GM12872 (cell line): ENCODE measurements around the gene DUSP15.
A peak's percentile ranks its signal among the peaks of the same experiment; 100 is the strongest.

Experiments
- TF ChIP-seq, protein P1 (sequence below): IDR thresholded peaks from 3 replicates; pipeline ENCODE4 v1.5.1; 2011; ENCODE audit warnings: low read depth, mild to moderate bottlenecking, low read length, moderate library complexity; ENCODE audit not compliant: insufficient read depth

The DUSP15 gene

DNA sequence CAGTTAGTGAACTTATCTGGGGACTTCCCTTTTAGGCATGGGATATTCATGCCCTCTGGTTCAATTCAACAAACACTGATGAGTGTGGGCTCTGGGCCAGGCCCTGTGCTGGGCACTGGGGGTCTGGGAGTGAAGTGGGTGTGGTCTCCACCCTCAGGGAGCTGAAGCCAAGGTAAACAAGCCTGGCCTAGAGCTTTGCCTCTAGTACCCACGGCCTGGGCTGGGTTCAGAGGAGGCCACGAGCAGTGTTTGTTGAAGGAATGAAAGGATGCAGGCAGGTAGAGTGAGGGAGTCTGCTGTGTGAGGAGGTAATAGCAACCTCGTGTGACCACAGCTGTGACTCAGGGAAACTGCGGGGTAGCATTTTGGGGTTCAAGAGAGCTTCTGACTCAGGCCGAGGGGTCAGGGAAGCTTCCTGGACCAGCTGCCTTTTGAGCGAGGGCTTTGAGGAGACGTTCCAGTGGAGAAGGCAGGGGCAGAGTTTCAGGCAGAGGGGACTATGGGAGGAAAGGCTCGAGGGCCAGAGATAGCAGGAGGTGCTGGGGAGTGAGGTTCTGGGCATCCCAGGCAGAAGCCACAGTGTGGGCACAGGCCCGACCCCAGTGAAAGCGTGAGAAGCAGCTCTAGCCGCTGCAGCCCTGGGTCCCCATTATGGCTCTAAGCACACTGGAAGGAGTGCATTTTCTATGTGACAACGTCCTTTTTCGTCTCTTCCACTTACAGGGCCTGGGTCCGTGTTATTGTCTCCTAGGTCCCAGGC is 45.6 kb downstream of the DUSP15 start:
- TF ChIP-seq, protein P1, sequence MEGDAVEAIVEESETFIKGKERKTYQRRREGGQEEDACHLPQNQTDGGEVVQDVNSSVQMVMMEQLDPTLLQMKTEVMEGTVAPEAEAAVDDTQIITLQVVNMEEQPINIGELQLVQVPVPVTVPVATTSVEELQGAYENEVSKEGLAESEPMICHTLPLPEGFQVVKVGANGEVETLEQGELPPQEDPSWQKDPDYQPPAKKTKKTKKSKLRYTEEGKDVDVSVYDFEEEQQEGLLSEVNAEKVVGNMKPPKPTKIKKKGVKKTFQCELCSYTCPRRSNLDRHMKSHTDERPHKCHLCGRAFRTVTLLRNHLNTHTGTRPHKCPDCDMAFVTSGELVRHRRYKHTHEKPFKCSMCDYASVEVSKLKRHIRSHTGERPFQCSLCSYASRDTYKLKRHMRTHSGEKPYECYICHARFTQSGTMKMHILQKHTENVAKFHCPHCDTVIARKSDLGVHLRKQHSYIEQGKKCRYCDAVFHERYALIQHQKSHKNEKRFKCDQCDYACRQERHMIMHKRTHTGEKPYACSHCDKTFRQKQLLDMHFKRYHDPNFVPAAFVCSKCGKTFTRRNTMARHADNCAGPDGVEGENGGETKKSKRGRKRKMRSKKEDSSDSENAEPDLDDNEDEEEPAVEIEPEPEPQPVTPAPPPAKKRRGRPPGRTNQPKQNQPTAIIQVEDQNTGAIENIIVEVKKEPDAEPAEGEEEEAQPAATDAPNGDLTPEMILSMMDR, result no peak

DNA sequence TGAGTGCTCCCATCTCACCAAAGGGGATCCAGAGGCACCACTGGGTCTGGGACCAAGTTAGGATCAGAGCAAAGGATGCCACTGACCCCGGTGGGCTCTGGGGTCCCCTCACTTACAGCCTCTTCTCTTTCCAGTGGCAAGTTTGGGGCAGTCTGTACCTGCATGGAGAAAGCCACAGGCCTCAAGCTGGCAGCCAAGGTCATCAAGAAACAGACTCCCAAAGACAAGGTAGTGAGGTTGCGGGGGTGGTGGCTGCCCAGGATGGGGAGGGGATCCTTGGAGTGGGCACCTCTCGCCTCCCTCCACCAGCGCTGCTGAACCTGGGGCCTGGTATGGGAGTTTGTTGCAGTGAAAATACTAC is 46.2 kb downstream of the DUSP15 start:
- TF ChIP-seq, protein P1, result no peak

DNA sequence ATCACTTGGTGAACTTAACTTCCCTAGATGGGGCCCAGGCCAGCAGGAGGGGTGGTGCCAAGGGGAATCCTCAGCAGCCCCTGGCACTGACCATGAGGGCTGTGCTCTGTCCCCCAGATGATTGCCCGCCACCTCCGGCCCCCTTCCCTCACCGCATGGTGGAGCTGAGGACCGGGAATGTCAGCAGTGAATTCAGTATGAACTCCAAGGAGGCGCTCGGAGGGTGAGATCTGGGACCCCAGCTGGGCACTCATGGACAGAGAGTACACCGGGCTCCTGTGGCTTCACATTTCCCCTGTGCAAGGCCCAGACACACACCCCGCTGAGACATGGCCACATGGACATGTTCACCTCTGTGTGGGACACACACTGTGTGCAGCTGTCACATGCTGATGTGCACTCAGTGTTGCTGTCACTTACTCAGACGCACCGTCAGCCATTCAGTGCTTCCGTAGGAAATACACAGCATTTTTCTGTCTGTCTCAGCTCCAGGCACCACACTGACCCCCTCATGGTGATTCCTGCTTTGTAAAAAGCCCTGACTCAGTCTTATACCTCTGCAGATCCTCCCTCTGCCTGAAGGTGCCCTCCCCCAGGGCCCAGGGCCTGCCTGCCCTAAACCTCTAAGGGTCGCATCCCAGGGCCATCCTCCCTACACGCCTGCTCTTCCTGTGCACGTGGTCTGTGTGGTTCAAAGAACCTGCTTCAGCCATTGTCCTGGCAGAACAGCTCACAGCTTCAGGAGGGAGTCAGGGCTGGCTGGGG is 46.8 kb downstream of the DUSP15 start:
- TF ChIP-seq, protein P1, result no peak

DNA sequence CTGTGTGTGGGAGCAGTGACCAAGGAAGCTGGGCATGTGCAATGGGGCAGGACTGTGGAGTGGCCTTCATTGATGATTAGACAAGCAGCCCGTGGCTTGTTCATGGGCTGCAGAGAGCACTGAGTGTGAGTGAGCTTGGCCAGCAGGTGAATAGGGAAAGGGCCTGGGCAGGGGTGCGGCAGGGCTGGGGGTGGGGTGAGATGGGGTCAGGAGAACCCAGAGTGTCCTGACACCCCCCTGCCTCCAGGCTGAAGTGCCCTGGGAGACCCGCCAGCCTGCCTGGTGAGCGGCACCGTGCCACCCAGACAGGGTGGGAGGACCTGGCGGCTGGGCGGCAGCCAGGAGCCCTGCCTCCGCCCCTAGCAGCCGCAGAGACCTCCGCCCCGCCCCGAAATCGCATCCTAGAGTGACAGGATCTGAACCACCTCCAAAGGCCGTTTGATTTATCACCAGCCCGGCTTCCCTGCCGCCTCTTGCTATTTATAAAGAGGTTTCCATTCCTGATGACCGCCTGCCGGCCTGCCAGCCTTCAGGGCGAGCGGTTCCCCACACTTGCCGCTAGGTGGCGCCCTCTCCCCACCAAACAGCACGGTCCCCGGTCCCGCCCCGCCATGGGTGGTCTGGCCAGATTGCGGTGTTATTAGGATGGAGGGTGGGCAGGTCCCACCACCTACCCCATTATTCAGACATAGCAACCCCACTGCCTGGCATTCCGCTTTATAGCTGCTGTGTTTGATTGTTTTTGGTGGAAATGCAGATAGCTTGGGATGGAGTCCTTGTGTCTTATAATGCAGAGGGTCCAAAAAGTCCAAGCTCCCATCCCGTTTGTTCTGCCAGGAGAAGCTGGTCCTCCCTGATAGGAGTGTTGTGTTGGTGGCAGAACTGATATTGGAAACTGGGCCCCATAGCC is 47.7 kb downstream of the DUSP15 start:
- TF ChIP-seq, protein P1, result peak; percentile 93

DNA sequence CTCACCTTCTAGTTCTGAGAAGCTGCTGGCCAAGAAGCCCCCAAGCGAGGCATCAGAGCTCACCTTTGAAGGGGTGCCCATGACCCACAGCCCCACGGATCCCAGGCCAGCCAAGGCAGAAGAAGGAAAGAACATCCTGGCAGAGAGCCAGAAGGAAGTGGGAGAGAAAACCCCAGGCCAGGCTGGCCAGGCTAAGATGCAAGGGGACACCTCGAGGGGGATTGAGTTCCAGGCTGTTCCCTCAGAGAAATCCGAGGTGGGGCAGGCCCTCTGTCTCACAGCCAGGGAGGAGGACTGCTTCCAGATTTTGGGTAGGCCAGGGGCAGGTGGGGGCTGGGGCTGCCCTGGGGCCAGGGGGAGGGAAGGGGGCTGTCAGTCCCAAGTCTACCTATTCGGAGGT is 48.9 kb downstream of the DUSP15 start:
- TF ChIP-seq, protein P1, result no peak

DNA sequence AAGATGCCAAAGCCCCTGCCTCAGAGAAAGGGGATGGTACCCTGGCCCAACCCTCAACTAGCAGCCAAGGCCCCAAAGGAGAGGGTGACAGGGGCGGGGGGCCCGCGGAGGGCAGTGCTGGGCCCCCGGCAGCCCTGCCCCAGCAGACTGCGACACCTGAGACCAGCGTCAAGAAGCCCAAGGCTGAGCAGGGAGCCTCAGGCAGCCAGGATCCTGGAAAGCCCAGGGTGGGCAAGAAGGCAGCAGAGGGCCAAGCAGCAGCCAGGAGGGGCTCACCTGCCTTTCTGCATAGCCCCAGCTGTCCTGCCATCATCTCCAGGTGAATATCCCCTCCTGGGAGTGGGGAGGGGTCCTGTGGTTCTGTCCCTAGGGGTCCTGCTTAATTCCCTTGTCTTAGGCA is 50.1 kb downstream of the DUSP15 start:
- TF ChIP-seq, protein P1, result no peak
